H4 (cell line): Measurements from ENCODE around the gene CES5A. TPM values are rescaled to one million over a fixed set of nuclear protein-coding genes. Genes with fewer than 3 reads are reported as not detected.

Source experiments
- total RNA-seq: library from RNA; depleted of rRNA; stranded (reverse); fragments of >200 nt; shearing (Covaris generic); gene quantifications from 2 replicates; pipeline ENCODE4 v1.2.3, GENCODE V29; 2014; rRNA removed

The CES5A gene
- total RNA-seq, 1 experiment from 2014 or later: not detected

Other genes starting within 250 kb of the CES5A start
- gene SLC6A2, start 219.4 kb downstream of the CES5A start, total RNA-seq: not detected in 2 replicates
- gene CES1, start 42.3 kb downstream of the CES5A start, total RNA-seq: 0.39 and 0.47 TPM in 2 replicates